HG03025 (cell line): ENCODE measurements around the gene GLA.
A peak's percentile ranks its signal among the peaks of the same experiment; 100 is the strongest.

ENCODE experiments used
- ATAC-seq: cut with Tn5 transposase; IDR thresholded peaks from one replicate; pipeline ENCODE4 v1.9.1; 2021; ENCODE audit warnings: mild to moderate bottlenecking, moderate library complexity; ENCODE audit not compliant: unreplicated experiment, low FRiP score

Gene GLA

GRCh38 chrX:101407748-101408531 is at the start of gene GLA, which contains the start of gene HNRNPH2:
TSS of gene GLA (minus strand) at chrX:101407925. CDS start at chrX:101407903, 22 bp downstream.
TSS of gene HNRNPH2 (plus strand) at chrX:101408222. CDS start at chrX:101411989, 3,767 bp downstream.
- peak; percentile 94 for ATAC-seq

GRCh38 chrX:101452056-101452455 is 44.3 kb upstream of the GLA start:
- no peak for ATAC-seq

GRCh38 chrX:101450961-101451360 is 43.2 kb upstream of the GLA start:
- no peak for ATAC-seq

GRCh38 chrX:101450085-101450484 is 42.4 kb upstream of the GLA start:
- no peak for ATAC-seq

GRCh38 chrX:101449279-101449678 is 41.6 kb upstream of the GLA start:
- no peak for ATAC-seq

GRCh38 chrX:101442085-101442484 is 34.4 kb upstream of the GLA start:
- no peak for ATAC-seq

- ATAC-seq, result peak; percentile 74
These were observed 22.8 kb upstream of the GLA start for GRCh38 chrX:101430457-101431078.

- peak; percentile 45 for ATAC-seq
These were observed 22.2 kb upstream of the GLA start for GRCh38 chrX:101429934-101430333.

GRCh38 chrX:101427954-101428353 is 20.2 kb upstream of the GLA start:
- ATAC-seq, result no peak

- no peak for ATAC-seq
These were observed 11.8 kb upstream of the GLA start for GRCh38 chrX:101419489-101419888.

- ATAC-seq, result no peak
These were observed 10.5 kb upstream of the GLA start for GRCh38 chrX:101417981-101418841.

- no peak for ATAC-seq
These were observed 9.5 kb upstream of the GLA start for GRCh38 chrX:101417190-101417589.

GRCh38 chrX:101416691-101417090 is 9.0 kb upstream of the GLA start:
- ATAC-seq, result no peak

GRCh38 chrX:101415180-101416145 is 7.7 kb upstream of the GLA start:
- peak; percentile 19 for ATAC-seq

- ATAC-seq, result no peak
These were observed 4.3 kb upstream of the GLA start for GRCh38 chrX:101411984-101412383.

- no peak for ATAC-seq
These were observed 2.7 kb upstream of the GLA start for GRCh38 chrX:101410461-101410860.

- ATAC-seq, result no peak
These were observed 1.3 kb upstream of the GLA start for GRCh38 chrX:101409043-101409442.

GRCh38 chrX:101408532-101408841 is 762 bp upstream of the GLA start:
- ATAC-seq, result peak; percentile 33

GRCh38 chrX:101407167-101407747 is 468 bp downstream of the GLA start:
- ATAC-seq, result no peak

- ATAC-seq, result no peak
These were observed 7.9 kb downstream of the GLA start for GRCh38 chrX:101399825-101400224.
